B cell (primary cell): ENCODE measurements around the gene ANKS1B. TPM values are rescaled to one million over a fixed set of nuclear protein-coding genes. Genes with fewer than 3 reads are reported as not detected.

Experiments
- ATAC-seq: fragments of 200-7000 bp; cut with Tn5 transposase; one replicate; pipeline ENCODE4 v1.10.0; 2021; ENCODE audit warnings: low read depth, mild to moderate bottlenecking, moderate number of reproducible peaks, moderate library complexity
- CTCF ChIA-PET: fragments of 350-600 bp; sonication (Branson Sonifier 250); formaldehyde crosslinking; loops from one replicate; lab custom pipeline; 2021; ENCODE audit warnings: antibody characterized with exemption, inconsistent platforms; lab: Charles Lee
- POLR2A ChIA-PET: fragments of 350-600 bp; sonication (Branson Sonifier 250); formaldehyde crosslinking; loops from one replicate; lab custom pipeline; 2021; ENCODE audit warnings: antibody characterized with exemption; lab: Charles Lee
- DNase-seq: peaks from one replicate; pipeline ENCODE4 v3.0.0; 2013
- H2AFZ ChIP-seq: 2 replicates; pipeline ENCODE4 v1.6.1; 2012; ENCODE audit warnings: mild to moderate bottlenecking, low read depth, low read length; ENCODE audit not compliant: insufficient read depth, poor library complexity, severe bottlenecking
- H3K27ac ChIP-seq, 2 donors: 1 replicate in 1 of 2; 2 replicates in 1 of 2; pipeline ENCODE4 v1.5.1; 2012 to 2013; ENCODE audit warnings: low read length in 2 of 2, mild to moderate bottlenecking in 2 of 2, moderate library complexity in 1 of 2
- H3K27me3 ChIP-seq, 4 experiments: fragments of 200-600 bp in 1 of 4; sonication (generic) in 1 of 4; replicated peaks in 1 of 4; 1 replicate in 2 of 4; 2 replicates in 2 of 4; pipeline versions ENCODE4 v1.6.1 to v1.7.0; 2013 to 2016; ENCODE audit warnings: low read length in 3 of 4, mild to moderate bottlenecking in 2 of 4, mixed read lengths in 1 of 4, moderate library complexity in 1 of 4; ENCODE audit not compliant: insufficient read depth in 4 of 4, control insufficient read depth in 3 of 4; ENCODE audit errors: control extremely low read depth in 1 of 4
- H3K36me3 ChIP-seq, 2 experiments: replicated peaks in 1 of 2; 1 replicate in 1 of 2; 2 replicates in 1 of 2; pipeline versions ENCODE4 v1.6.1 to v1.7.1; 2013; ENCODE audit warnings: low read length in 1 of 2; ENCODE audit not compliant: insufficient read depth in 2 of 2, control insufficient read depth in 1 of 2; ENCODE audit errors: control extremely low read depth in 1 of 2, extremely low read depth in 1 of 2
- H3K4me1 ChIP-seq, 2 donors: fragments of 200-600 bp in 1 of 2; sonication (generic) in 1 of 2; 1 replicate in 1 of 2; 2 replicates in 1 of 2; pipeline versions ENCODE4 v1.5.1 to v1.6.1; 2013 to 2017; ENCODE audit warnings: low read length in 2 of 2; ENCODE audit not compliant: control insufficient read depth in 2 of 2, insufficient read depth in 2 of 2
- H3K4me2 ChIP-seq: replicated peaks from 2 replicates; pipeline ENCODE3; 2012; ENCODE audit warnings: mild to moderate bottlenecking, low read depth, low read length; ENCODE audit not compliant: poor library complexity, severe bottlenecking
- H3K4me3 ChIP-seq, 5 experiments: fragments of 200-600 bp in 1 of 5; sonication (generic) in 1 of 5; 1 replicate in 3 of 5; 2 replicates in 2 of 5; pipeline versions ENCODE4 v1.5.1 to v1.7.0; 2011 to 2016; ENCODE audit warnings: low read length in 4 of 5, mild to moderate bottlenecking in 4 of 5, low read depth in 2 of 5, control low read depth in 1 of 5, moderate library complexity in 1 of 5; ENCODE audit not compliant: insufficient read depth in 1 of 5; ENCODE audit errors: control extremely low read depth in 1 of 5, extremely low read depth in 1 of 5
- H3K79me2 ChIP-seq: fragments of 200-600 bp; sonication (generic); one replicate; pipeline ENCODE4 v1.6.0; 2016; ENCODE audit warnings: low read length; ENCODE audit not compliant: control insufficient read depth, insufficient read depth
- H3K9ac ChIP-seq: fragments of 200-600 bp; sonication (generic); 2 replicates; pipeline ENCODE4 v1.6.1; 2017; ENCODE audit warnings: mild to moderate bottlenecking, low read length, moderate library complexity
- H3K9me3 ChIP-seq, 3 donors: one replicate each; pipeline versions ENCODE4 v1.6.1 to v1.7.1; 2013; ENCODE audit warnings: low read length in 2 of 3; ENCODE audit not compliant: control insufficient read depth in 2 of 3, insufficient read depth in 1 of 3; ENCODE audit errors: control extremely low read depth in 1 of 3
- H4K20me1 ChIP-seq: 2 replicates; pipeline ENCODE4 v1.6.0; 2012; ENCODE audit warnings: mild to moderate bottlenecking, low read length; ENCODE audit not compliant: insufficient read depth, control insufficient read depth, poor library complexity, severe bottlenecking
- H3K27ac Mint-ChIP-seq: one replicate; pipeline ENCODE4 v1.8.0; 2021; ENCODE audit warnings: mixed read lengths
- H3K27me3 Mint-ChIP-seq: one replicate; pipeline ENCODE4 v1.8.0; 2021; ENCODE audit warnings: mixed read lengths
- H3K4me1 Mint-ChIP-seq: one replicate; pipeline ENCODE4 v1.8.0; 2021; ENCODE audit warnings: mixed read lengths
- H3K4me3 Mint-ChIP-seq: one replicate; pipeline ENCODE4 v1.8.0; 2021; ENCODE audit warnings: mixed read lengths
- H3K9me3 Mint-ChIP-seq: one replicate; pipeline ENCODE4 v1.8.0; 2022; ENCODE audit warnings: mixed read lengths; ENCODE audit not compliant: insufficient read depth
- EZH2 ChIP-seq: IDR thresholded peaks from 2 replicates; pipeline ENCODE4 v1.6.1; 2012; ENCODE audit warnings: borderline replicate concordance, low read depth, mild to moderate bottlenecking, moderate library complexity, low read length; ENCODE audit not compliant: insufficient read depth, poor library complexity, severe bottlenecking
- WGBS: methylation state at CpG from one replicate; pipeline ENCODE4 v1.1.5; 2013; ENCODE audit warnings: missing lambda C conversion rate; ENCODE audit not compliant: insufficient coverage; 5-methylcytosine and 5-hydroxymethylcytosine counted together
- intact Hi-C: fragments of 100-400 bp; cut with micrococcal nuclease; formaldehyde crosslinking; loops from one replicate; pipeline ENCODE4 v1.10.0; 2022
- polyA plus RNA-seq: library from polyadenylated mRNA; depleted of rRNA; stranded (reverse); fragments of >200 nt; gene quantifications from 2 replicates; pipeline ENCODE4 v1.2.3, GENCODE V29; 2012
- total RNA-seq, 2 donors: library from RNA; stranded (reverse); fragments of 120-200 nt in 1 of 2; gene quantifications; 1 replicate in 1 of 2; 2 replicates in 1 of 2; pipeline versions ENCODE4 v1.2.3 to v1.2.4, GENCODE V29; 2013 to 2022
- TF ChIP-seq, protein P1 (sequence below): fragments of 200-600 bp; IDR thresholded peaks from one replicate; pipeline ENCODE4 v1.8.0; 2022; ENCODE audit warnings: antibody characterized with exemption, mild to moderate bottlenecking

The ANKS1B gene
- total and polyA plus RNA-seq, 2 donors (not counting 1 experiment from before 2014, with no cell fraction given): not detected

DNA sequence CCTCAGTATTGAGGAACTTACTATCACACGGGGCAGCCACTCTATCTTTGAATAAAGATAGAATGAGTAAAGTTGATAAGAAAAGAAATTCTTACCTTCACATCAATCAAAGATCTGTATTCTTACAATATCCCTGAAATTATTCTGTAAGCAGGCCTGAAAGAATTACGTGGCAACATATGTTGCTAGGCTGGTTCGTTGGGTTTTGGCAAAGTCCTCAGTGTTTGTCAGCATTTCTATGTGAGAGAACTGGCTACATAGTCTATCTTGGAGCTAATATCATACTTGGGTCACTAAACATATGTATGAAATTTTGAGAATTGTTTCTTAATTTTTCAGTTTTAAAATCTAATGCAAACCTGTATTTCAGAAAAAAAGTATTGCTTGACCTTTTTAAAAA lies 749.4 kb downstream of the ANKS1B start:
- WGBS: no CpG with 5 or more reads among the region's 3 CpGs
- Histone ChIP-seq H2AFZ (no peak overlapping the region), H3K4me1 (no peaks in the 10 kb centered on the region), H3K27ac (no peak overlapping the region), H4K20me1 (no peaks in the 10 kb centered on the region), H3K36me3 (no peaks in the 10 kb centered on the region), H3K4me3 (no peak overlapping the region), H3K9me3 (peaks cover 0 to 5% (median 0%) of the 10 kb centered on the region in 3 donors), H3K27me3 (no peaks in the 10 kb centered on the region), H3K9ac (no peak overlapping the region), H3K4me2 (no peak overlapping the region), H3K79me2 (no peaks in the 10 kb centered on the region)
- TF ChIP-seq, protein P1, sequence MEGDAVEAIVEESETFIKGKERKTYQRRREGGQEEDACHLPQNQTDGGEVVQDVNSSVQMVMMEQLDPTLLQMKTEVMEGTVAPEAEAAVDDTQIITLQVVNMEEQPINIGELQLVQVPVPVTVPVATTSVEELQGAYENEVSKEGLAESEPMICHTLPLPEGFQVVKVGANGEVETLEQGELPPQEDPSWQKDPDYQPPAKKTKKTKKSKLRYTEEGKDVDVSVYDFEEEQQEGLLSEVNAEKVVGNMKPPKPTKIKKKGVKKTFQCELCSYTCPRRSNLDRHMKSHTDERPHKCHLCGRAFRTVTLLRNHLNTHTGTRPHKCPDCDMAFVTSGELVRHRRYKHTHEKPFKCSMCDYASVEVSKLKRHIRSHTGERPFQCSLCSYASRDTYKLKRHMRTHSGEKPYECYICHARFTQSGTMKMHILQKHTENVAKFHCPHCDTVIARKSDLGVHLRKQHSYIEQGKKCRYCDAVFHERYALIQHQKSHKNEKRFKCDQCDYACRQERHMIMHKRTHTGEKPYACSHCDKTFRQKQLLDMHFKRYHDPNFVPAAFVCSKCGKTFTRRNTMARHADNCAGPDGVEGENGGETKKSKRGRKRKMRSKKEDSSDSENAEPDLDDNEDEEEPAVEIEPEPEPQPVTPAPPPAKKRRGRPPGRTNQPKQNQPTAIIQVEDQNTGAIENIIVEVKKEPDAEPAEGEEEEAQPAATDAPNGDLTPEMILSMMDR: no peak
- TF ChIP-seq EZH2: no peak
- no peak for ATAC-seq
- CTCF ChIA-PET: no interaction called here
- Mint-ChIP-seq H3K4me3 (no peak overlapping the region), H3K4me1 (no peaks in the 10 kb centered on the region), H3K27ac (no peak overlapping the region), H3K27me3 (no peaks in the 10 kb centered on the region), H3K9me3 (no peaks in the 10 kb centered on the region)
- POLR2A ChIA-PET: no interaction called here
- no peak for DNase-seq
- intact Hi-C loops: no loop called here

DNA sequence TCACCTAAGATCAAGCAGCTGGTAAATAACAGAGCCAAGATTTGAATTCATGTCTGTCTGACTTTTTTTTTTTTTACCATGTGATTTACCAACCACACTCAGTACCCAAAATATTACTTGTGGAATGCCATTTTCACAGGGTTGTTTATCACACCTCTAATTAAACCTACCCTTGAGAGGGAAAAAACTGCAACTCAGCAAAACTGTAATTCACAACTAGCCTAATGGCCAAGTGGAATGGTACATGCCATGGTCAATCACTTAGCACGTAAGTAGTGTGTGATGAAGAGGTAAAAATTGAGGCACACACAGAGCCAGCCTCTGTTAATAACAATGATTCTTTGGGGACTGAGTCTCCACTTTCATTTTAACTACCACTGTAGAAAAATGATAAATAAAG lies 750.0 kb downstream of the ANKS1B start:
- DNase-seq (no peak), ATAC-seq (no peak)
- H3K27ac ChIP-seq: no peak overlapping the region
- H3K4me3 ChIP-seq: no peak overlapping the region
- WGBS: no CpG with 5 or more reads among the region's 1 CpG
- no peaks in the 10 kb centered on the region for H3K27me3 ChIP-seq
- intact Hi-C loops: no loop called here
- H3K9ac ChIP-seq: no peak overlapping the region
- Mint-ChIP-seq H3K27me3 (no peaks in the 10 kb centered on the region), H3K9me3 (no peaks in the 10 kb centered on the region), H3K27ac (no peak overlapping the region), H3K4me1 (no peaks in the 10 kb centered on the region), H3K4me3 (no peak overlapping the region)
- no peaks in the 10 kb centered on the region for H4K20me1 ChIP-seq
- no peak overlapping the region for H2AFZ ChIP-seq
- TF ChIP-seq, protein P1: no peak
- H3K9me3 ChIP-seq: peaks cover 0 to 5% (median 0%) of the 10 kb centered on the region in 3 donors
- no peaks in the 10 kb centered on the region for H3K4me1 ChIP-seq
- ChIA-PET CTCF (no interaction called here), POLR2A (no interaction called here)
- H3K79me2 ChIP-seq: no peaks in the 10 kb centered on the region
- H3K36me3 ChIP-seq: no peaks in the 10 kb centered on the region
- H3K4me2 ChIP-seq: no peak overlapping the region
